ENCODE data around the gene RFX7.
"Not testable (repeated sequence)": the region's sequence is repeated elsewhere in the genome, so short reads cannot be mapped to it uniquely, and the experiment has no call there.

RFX7 gene

GRCh38 chr15:56205061-56205876 lies 38.4 kb downstream of the RFX7 start:
- no peak for DNase-seq

DNA sequence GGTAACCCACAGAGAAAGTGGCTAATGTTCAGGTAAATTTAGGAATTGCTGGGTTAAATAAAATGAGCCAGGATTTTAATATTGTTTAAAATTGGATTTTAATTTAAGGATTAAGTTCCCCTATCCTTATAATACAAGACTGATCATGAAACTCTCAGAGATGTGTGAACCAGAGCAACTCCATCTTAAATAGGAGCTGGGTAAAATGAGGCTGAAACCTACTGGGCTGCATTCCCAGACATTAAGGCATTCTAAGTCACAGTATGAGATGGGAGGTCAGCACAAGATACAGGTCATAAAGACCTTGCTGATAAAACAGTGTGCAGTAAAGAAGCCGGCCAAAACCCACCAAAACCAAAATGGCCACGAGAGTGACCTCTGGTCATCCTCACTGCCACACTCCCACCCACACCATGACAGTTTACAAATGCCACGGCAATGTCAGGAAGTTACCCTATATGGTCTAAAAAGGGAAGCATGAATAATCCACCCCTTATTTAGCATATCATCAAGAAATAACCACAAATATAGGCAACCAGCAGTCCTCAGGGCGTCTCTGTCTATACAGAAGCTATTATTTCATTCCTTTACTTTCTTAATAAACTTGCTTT lies 40.3 kb downstream of the RFX7 start:
- not testable (repeated sequence) for DNase-seq

- DNase-seq, result no peak
These were observed 41.0 kb downstream of the RFX7 start for GRCh38 chr15:56202701-56203100.

DNA sequence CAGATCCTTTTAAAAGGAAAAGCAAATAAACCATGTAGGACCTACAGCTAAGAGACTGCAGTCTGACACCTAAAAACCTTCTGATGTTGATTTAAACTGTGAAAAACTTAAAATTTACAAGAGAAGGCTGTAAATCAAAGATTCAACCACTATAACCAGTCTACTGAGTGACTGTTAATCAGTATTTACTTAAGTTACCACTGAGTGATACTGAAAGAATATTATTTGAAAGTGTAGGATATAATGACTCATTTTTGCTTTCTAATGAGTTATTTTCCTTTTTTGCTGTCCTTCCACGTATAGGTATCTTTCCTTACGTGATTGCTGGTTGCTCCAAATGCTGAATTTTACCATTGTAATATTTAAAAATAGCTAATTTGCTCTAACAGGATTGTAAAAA lies 44.6 kb downstream of the RFX7 start:
- DNase-seq, result no peak

- DNase-seq, result no peak
These were observed 49.6 kb downstream of the RFX7 start for GRCh38 chr15:56194035-56194434.

DNA sequence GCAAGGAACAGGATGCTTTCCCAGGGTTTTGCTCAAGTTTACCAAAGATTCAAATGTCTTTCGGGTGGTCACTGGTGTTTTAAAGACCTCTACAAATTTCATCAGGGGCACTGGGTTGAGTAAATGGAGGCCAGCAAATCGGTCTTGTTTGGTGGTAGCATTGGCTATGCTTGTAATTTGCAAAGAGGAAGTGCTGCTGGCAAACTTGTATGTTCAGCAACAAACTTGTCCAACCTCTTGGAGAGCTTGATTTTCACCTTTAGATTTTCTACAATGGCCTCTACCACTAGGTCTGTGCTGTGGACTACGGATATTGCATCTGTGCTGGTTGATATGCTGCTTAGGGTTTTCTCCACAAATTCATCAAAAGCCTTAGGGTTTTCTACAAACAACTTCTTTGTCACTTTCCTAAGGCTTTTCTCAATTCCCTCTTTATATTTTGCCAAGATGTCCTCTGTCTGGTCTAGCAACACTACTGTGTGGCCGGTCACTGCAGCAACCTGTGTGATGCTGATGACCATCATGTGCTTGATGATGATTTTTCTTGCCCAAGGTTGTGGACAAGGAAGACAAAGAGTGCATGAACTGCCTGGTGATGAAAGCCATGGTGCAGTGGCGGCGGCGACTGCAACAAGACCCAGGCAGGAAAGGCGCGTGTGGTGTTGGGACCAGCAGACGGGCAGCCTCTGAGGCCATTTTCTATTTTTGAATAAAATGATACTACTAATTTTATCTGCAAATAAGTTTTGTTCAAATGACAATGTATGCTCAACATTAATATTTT lies 50.8 kb downstream of the RFX7 start:
- no peak for DNase-seq

- no peak for DNase-seq
These were observed 56.0 kb downstream of the RFX7 start for GRCh38 chr15:56187665-56188064.

DNA sequence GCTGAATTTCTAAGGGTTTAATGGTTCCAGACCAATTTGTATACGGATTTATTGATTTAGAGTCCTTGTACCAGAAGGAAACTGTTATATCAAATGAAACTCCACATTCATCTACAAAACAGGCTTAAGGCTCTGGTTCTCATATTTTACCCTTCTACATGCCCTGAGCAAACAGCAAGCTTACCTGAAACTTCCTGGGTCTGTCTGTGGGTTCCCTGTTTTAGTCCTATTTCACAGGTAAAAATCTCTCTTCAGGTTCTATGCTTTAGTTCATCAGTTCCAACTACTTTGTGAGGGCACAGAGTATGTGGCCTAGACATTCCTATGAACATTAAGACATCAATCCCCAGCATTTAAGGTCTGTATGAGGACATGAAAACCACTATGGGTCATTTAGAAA lies 57.7 kb downstream of the RFX7 start:
- no peak for DNase-seq

GRCh38 chr15:56184516-56184915 lies 59.2 kb downstream of the RFX7 start:
- DNase-seq, result no peak

DNA sequence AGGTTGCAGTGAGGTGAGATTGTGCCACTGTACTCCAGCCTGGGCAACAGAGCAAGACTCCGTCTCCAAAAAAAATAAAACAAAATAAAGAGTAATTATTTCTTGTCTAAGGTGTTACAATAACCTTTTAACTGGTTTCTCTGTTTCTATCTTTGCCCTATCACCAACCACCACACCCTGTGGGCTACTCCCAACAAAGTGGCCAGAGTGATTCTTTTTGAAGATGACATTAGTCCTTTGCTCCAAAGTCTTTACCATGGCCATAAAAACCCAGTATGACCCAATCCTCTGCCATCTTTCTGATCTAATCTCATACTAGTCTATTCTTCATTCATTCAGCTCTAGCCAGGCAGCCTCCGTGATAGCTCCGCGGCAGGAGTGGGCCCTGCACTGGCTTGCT lies 62.8 kb downstream of the RFX7 start:
- no peak for DNase-seq

- DNase-seq, result no peak
These were observed 66.7 kb downstream of the RFX7 start for GRCh38 chr15:56176996-56177395.

DNA sequence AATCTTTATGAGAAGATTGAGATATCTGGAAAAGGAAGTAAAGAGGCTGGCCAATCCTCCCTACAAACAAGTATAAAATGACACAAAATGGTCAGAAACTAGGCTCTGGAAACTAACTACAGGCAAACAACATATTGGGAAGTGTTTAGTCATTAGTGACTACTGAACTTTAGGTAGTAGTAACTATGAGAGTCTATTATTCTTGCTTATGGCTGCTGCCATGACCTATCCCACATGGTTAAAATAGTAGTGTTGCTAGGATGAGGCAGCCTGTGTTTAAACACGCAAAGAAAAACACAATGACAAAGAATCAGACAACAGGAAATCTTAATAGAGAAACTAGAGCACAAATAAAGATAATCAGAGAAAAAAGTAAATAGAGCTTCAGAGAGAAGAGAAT lies 67.9 kb downstream of the RFX7 start:
- no peak for DNase-seq

DNA sequence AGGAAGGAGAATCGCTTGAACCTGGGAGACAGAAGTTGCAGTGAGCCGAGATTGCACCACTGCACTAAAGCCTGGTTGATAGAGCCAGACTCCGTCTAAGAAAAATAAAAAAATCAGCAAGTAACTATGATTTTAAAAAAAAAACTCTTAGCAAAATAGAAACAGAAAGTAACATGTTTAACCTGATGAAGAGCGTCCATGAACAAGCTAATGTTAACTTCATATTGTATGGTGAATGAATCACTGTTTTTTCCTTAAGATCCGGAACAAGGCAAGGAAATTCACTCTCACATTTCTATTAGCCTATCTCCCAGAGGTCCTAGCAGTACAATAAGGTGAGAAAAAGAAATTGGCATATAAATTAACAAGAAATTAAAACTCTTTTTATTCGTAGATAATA lies 69.0 kb downstream of the RFX7 start:
- no peak for DNase-seq

DNA sequence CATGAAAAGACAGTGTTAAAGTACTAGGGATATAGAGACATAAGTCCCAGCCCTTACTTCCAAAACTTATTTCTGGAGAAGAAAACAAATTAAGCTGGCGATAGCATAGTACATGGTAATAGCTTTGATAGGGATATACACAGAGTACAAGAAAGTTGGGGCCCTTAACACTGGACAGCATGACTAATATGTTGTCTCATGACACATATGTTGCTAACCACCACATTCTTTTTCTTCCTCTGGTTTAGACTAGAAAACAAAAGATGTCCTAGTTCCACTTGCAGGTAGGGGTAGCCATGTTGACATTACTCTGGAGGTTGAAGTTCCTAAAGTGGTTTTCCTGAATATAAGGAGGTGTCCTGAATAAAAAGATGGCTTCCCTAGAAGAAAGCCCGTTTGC lies 75.3 kb downstream of the RFX7 start:
- DNase-seq, result no peak

DNA sequence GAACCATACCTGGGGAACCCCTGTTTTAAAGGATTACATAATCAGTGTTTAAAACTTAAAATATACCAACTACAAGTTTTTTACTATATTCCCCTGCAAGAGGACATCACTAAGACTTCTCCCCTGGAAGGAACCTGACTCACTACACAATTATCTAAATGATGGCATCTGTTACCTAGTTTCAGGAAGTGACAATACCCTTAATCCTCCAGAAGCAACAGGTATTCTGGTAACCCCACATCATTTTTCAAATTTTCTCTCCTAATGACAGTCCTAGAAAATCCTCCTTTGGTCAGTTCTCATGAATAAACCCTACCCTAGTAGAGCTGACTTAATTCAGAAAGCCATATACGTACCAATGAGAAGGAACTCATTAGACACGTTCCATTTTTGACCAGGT lies 78.4 kb downstream of the RFX7 start:
- no peak for DNase-seq

- no peak for DNase-seq
These were observed 82.7 kb downstream of the RFX7 start for GRCh38 chr15:56160966-56161365.

DNA sequence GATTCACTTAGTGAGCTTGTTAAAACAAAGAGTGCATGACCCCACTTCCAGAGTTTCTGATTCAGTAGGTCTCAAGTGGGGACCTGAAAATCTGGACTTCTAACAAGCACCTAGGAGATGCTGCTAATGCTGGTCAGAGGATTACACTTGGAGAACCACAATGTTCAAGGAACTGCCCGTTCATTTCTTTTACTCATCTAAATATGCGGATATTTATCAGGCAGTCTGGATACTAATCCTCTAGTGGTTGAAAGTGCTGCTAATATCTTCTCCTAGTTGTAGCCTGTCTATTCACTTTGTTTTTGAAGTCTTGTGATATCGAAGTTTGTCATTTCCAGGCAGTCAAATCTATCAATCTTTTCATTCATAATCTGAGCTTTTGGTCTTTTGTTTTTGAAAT lies 86.8 kb downstream of the RFX7 start:
- no peak for DNase-seq

GRCh38 chr15:56155278-56155677 lies 88.4 kb downstream of the RFX7 start:
- DNase-seq, result not testable (repeated sequence)

DNA sequence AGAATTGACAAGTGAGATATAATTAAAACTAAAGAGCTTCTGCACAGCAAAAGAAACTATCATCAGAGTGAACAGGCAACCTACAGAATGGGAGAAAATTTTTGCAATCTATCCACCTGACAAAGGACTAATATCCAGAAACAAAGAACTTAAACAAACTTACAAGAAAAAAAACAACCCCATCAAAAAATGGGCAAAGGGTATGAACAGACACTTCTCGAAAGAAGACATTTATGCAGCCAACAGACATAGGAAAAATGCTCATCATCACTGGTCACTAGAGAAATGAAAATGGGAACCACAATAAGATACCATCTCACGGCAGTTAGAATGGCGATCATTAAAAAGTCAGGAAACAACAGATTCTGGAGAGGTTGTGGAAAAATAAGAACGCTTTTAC lies 88.9 kb downstream of the RFX7 start:
- DNase-seq, result not testable (repeated sequence)

GRCh38 chr15:56150204-56150603 lies 93.5 kb downstream of the RFX7 start:
- DNase-seq, result no peak

- DNase-seq, result no peak
These were observed 95.6 kb downstream of the RFX7 start for GRCh38 chr15:56148064-56148463.

GRCh38 chr15:56146756-56147155 lies 96.9 kb downstream of the RFX7 start:
- no peak for DNase-seq

DNA sequence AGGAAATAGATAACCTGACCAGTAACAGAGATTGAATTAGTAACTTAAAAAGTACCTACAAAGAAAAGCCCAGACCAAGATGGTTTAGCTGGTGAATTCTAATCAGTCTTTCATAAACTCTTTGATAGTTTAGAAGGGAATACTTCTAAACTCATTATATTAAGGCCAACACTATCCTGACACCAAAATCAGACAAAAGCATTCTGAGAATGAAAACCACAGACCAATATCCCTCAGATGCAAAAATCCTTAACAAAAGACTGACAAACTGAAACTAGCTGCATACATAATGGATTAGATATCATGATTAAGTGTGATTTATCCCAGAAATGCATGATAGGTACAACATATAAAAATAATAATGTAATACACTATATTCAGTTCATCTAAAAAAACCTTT lies 115.6 kb downstream of the RFX7 start:
- DNase-seq, result no peak

DNA sequence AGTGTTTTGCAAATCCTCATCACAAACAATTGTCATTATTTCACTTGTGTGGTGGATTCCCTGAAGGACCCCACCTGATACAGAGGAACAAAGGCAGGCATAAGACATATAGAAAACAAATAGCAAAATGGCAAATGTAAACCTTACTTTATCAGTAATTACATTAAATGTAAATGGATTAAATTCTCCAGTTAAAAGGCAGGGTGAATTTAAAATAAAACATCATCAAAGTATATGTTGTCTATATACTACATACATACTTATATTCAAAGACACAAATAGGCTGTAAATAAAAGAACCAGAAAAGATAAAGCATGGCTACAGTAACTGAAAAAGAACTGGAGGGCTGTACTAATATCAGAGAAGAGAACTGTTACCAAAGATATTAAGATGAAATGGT lies 117.3 kb downstream of the RFX7 start:
- DNase-seq, result no peak
